HG02763 (cell line): Measurements from ENCODE around the gene CDK2.
A peak's percentile ranks its signal among the peaks of the same experiment; 100 is the strongest.
"Not testable (repeated sequence)": the region's sequence is repeated elsewhere in the genome, so short reads cannot be mapped to it uniquely, and the experiment has no call there.

Source experiments
- ATAC-seq: cut with Tn5 transposase; IDR thresholded peaks from one replicate; pipeline ENCODE4 v1.9.1; 2021; ENCODE audit warnings: mild to moderate bottlenecking, moderate library complexity; ENCODE audit not compliant: unreplicated experiment

The CDK2 gene

DNA sequence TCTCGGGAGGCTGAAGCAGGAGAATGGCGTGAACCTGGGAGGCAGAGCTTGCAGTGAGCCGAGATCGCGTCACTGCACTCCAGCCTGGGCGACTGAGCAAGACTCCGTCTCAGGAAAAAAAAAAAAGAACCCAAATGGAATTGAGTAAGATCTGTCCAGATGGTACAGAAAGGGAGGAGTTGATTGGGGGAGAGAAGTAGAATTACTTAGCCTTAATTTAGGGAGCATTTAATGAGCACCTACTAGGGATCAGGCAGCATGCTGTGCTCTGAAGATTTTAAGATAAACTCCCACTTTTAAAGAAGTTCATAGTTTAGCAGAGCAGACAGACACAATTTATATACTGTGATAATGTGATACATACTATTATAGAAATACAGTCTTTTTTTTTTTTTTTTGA, 11.8 kb downstream of the CDK2 start:
- no peak for ATAC-seq

DNA sequence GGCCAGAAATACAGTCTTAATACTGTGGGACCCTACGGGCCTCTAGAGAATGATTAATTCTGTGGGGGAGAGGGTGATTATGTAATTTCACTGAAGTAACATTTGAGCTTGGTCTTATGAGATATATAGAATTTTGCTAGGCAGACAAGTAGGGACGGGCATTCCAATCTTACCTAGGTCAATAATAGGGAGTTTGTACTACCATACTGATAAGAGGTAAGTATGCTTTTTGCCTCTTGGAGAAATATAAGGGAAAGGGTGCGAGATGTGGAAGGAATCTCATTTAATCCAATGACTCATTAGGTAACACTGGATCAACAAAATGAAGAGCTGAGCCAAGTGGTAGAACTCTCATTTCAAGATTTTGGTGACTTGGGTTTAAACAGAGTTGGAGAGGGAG, 12.4 kb downstream of the CDK2 start:
- ATAC-seq, result no peak

DNA sequence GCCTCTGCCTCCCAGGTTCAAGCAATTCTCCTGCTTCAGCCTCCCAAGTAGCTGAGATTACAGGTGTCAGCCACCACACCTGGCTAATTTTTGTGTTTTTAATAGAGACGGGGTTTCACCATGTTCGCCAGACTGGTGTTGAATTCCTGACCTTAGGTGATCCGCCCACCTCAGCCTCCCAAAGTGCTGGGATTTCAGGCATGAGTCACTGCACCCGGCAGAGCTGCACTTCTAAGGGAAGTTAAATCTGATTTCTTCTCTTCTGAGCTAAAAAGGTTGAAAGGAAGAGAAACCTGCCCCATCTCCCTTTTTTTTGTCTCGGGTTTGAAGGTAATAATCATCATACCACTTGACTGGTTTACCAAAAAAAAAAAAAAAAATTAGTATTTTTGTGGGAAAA, 15.3 kb downstream of the CDK2 start:
- ATAC-seq, result not testable (repeated sequence)

GRCh38 chr12:55982319-55982936, 15.8 kb downstream of the CDK2 start:
- ATAC-seq, result no peak

GRCh38 chr12:55983232-55983842, 16.7 kb downstream of the CDK2 start:
- ATAC-seq, result no peak

- ATAC-seq, result no peak
Observed at GRCh38 chr12:55984861-55985260, 18.2 kb downstream of the CDK2 start.

DNA sequence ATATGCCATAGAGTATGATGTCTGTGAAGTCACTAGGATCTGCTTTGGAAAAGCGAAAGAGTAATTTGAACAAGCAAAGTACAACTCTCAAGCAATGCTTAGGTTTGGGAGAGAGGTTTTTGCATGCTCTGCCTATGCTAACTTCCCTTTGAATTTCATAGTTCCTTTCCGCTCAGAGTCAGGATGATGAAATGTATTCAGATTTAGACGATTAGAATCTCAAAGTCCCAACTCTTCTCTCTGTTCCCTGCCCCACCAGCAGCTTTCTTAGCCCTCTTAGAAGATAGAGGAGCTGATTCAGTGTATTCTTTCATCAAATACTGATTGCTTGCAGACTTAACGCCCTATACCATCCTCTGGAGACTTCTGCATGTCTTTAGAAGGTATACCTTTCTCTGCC, 18.7 kb downstream of the CDK2 start:
- no peak for ATAC-seq

- not testable (repeated sequence) for ATAC-seq
Observed at GRCh38 chr12:55985976-55986375, 19.3 kb downstream of the CDK2 start.

GRCh38 chr12:55991110-55991509, 24.5 kb downstream of the CDK2 start:
- no peak for ATAC-seq

DNA sequence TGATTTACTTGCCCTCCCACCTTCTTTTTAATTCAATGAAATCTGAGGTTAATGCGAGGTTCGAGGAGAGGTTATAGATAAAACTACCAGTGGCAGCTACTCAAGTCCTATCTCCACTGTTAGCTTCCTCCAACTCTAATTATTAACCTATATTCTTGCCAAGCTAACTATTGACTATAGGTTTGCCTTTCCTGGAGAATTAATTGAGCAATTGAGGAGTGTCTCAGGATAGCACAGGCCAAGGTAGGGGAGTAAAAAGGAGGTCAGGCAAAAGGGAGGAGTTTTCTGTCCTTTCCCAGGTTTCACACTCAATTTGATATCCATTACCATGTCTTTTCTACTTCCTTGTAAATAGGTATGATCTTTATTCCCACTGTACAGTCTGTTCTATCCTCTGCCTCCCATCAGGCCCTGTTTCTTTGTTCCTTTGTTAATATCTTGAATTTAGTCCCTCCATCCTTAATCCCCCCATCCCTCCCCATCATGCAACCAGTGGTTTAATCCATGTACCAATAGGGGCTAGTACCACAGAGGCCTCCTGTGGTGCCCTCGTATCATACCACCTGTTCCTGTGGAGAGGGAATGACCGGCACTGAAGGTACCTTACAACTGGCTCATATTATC, 26.7 kb downstream of the CDK2 start:
- no peak for ATAC-seq

DNA sequence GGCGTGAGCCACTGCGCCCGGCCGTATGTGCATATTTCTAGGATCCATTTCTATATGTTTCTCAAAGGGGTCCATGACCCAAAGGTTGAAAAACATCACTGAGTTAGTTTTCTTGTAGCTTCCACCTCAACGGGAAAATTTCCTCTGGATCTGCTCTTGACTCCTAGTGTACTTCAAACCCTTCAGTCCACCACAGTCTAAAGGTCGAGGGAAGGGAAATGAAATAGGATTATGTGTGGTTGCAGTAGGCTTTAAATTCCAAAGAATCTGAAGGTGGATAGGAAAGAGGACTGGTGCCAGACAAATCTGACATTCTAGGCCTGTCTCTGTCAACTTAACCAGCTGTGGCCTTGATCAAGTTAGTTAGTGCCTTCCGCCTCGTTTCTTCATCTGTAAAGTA, 28.7 kb downstream of the CDK2 start:
- ATAC-seq, result no peak

DNA sequence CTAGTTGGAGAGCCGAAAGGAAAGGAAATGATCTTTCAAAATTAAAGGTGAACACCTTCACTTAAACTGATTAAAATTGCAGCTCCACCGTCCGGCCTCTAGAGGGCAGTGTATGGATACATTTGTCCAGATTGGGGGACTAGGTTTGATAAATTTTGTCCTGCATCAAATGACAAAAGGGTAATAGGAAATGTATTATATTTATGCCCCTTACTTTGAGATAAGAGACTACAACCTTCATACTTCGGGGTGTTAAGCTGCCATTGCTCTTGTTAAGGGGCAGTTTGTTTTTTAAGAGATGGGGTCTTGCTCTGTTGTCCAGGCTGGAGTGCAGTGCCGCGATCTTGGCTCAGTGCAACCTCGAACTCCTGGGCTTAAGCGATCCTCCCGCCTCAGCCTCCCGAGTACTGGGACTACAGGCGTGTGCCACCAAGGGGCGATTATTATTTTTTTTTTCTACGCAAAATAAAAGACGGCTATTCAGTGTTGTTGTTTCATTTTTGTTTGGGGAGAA, 29.6 kb downstream of the CDK2 start:
- no peak for ATAC-seq

DNA sequence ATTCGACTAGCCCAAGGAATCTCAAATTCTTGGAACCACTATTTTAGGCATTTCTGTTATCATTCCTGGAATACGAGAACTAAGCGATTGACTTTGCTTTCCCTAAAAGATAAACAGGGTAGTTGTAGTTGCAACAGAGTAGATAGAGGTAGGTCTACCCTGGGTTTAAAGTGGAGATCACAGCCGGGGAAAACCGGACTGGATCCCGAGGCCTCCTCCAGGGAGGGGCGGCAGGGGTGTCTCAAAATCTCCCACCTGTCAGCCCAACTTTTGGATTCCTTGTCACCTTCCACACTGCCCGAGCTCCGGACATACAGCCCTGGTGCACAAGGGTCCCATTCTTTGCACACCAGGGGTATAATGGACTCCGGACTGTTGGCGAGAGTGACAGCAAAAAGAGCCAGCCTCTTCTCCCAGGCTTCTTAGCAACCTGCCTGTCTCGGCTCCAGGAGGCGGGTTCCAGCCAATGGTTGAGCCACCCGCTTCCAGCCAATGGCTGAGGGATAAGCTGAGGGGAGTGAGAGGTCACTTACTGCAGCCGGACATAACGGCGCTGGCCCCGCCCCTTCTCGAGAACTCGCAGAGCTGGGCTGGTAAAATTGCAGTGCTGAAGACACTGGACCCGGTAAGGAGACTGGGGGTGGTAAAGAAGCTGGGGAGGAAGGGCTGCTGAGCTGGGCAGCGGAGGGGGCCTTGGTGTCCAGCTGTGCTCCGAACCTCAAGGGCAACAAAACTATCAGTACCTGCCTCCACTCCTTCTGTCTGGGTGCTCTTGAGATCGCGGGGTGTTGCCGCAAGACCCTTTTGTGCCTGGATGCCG, 30.3 kb downstream of the CDK2 start, which contains the start of gene SUOX:
Gene SUOX (plus strand): TSS at position 562 of the 820 bp plus-strand sequence. CDS start 4,946 bp downstream, outside the sequence.
- ATAC-seq, result peak; percentile 99

DNA sequence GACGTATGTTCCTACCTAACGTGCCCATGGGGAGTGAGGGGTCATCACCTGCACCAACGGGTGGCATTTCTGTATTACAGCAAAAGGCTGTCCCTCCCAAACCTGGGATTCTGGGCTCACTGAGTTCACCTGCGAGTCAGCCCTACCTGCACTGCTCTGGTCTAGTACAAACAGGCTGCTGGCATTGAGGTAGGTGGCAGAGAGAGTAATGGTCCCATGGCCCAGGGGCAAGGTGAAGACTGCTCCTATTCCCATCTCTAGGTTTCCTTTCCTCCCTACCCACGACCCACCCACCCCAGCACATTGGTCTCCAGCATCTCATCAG, 30.9 kb downstream of the CDK2 start:
- ATAC-seq, result no peak

DNA sequence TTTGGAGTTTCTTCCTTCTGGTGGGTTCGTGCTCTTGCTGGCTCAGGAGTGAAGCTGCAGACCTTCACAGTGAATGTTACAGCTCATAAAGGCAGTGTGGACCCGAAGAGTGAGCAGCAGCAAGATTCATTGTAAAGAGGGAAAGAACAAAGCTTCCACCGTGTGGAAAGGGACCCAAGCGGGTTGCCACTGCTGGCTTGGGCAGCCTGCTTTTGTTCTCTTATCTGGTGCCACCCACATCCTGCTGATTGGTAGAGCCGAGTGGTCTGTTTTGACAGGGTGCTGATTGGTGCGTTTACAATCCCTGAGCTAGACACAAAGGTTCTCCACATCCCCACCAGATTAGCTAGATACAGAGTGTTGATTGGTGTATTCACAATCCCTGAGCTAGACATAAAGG, 32.9 kb downstream of the CDK2 start:
- not testable (repeated sequence) for ATAC-seq

GRCh38 chr12:55999999-56000540, 33.4 kb downstream of the CDK2 start:
- not testable (repeated sequence) for ATAC-seq

DNA sequence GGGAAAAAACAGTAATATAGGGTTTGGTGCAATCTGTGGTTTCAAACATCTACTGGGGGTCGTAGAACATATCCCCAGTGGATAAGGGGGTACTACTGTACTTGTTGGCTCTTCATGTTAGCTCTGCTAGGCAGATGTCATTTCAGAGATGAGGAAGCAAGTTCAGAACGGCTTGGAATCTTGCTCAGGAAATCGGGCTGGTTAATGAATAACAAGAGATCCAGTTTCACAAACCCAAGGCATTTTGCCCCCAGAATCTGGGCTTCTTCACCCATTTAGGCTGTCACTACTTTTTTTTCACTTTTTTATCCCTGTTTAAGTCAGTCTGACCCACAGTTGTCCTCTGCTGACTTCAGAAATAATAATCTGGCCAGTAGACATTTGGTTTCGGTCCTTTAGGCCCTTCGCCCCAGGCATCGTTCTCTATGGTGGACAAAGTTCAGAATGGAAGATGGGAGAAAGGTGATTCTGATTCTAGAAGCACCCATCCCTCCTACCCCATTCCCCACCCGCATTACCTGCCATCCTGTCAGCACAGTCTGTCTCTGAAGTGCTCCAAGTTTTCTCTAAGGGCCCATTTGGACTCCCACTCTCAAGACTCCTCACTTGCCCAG, 35.0 kb downstream of the CDK2 start:
- ATAC-seq, result no peak

- ATAC-seq, result not testable (repeated sequence)
Observed at GRCh38 chr12:56003376-56003775, 36.7 kb downstream of the CDK2 start.

GRCh38 chr12:56004211-56004610, 37.6 kb downstream of the CDK2 start:
- ATAC-seq, result no peak
